ENCODE measurements around the gene ATP6V1A. TPM values are rescaled to one million over a fixed set of nuclear protein-coding genes. Genes with fewer than 3 reads are reported as not detected.

The ATP6V1A gene
- polyA plus RNA-seq, 1 of the 3 experiments (the other 2 are of a cell fraction), result 12.1 TPM

GRCh38 chr3:113721636-113722035 is 25.2 kb upstream of the ATP6V1A start:
- WGBS (ENCODE audit: low lambda C conversion rate), result 98% methylated on average over 3 of the region's 3 CpGs
- Histone ChIP-seq H3F3A (replicated peaks; ENCODE audit: insufficient read depth) (peaks cover 14% of the 10 kb centered on the region), H3K36me3 (replicated peaks in 1 of 2; ENCODE audit: control insufficient read depth in 1 of 2, insufficient read depth in 2 of 2, low read length in 1 of 2) (peaks cover 58 to 64% of the 10 kb centered on the region in 2 experiments), H2AFZ (ENCODE audit: low read depth) (no peak overlapping the region), H3K79me2 (ENCODE audit: insufficient read depth) (peaks cover 38% of the 10 kb centered on the region), H3K9me3 (no peaks in the 10 kb centered on the region), H3K27me3 (ENCODE audit: insufficient read depth) (no peaks in the 10 kb centered on the region), H3K4me3 (ENCODE audit: low read depth in 2 of 2, low read length in 1 of 2) (no peak overlapping the region), H3K4me2 (no peak overlapping the region), H4K20me1 (ENCODE audit: insufficient read depth) (no peaks in the 10 kb centered on the region), H3K9me2 (no peaks in the 10 kb centered on the region), H3K9ac (no peak overlapping the region), H3K4me1 (ENCODE audit: control insufficient read depth in 1 of 2, insufficient read depth in 2 of 2, low read depth in 1 of 2, low read length in 1 of 2) (peaks cover 0 to 5% of the 10 kb centered on the region in 2 experiments; a peak in 1 of 4 replicates), H3K27ac (ENCODE audit: low read depth in 2 of 2, low read length in 1 of 2) (no peak overlapping the region)
- CTCF ChIA-PET, result interaction anchor here (1.0 to 3.8 kb wide), 3 partner anchors 15 to 88 kb away, joined by 4 to 16 read pairs (median 10); partner anchors contain the start of gene NAA50
- TF ChIP-seq MXI1 (IDR thresholded peaks at IDR 0.05; ENCODE audit: low read depth, low read length), result no peak
- TF ChIP-seq MEF2A (IDR thresholded peaks at IDR 0.05; ENCODE audit: borderline replicate concordance, low read depth), result no peak
- no peak for TF ChIP-seq RCOR1 (IDR thresholded peaks at IDR 0.05; ENCODE audit: low read length)
- TF ChIP-seq JUND (IDR thresholded peaks at IDR 0.05), result no peak
- TF ChIP-seq FOSL2 (IDR thresholded peaks at IDR 0.05; ENCODE audit: borderline replicate concordance, low read depth), result no peak
- no peak for TF ChIP-seq EZH2phosphoT487 (IDR thresholded peaks at IDR 0.05; ENCODE audit: borderline replicate concordance, low read depth)
- no peak for TF ChIP-seq YY1 (IDR thresholded peaks at IDR 0.05; ENCODE audit: low read depth)
- no peak for TF ChIP-seq TEAD4 (IDR thresholded peaks at IDR 0.05; ENCODE audit: borderline replicate concordance, insufficient read depth)
- TF ChIP-seq CHD2 (IDR thresholded peaks at IDR 0.05; ENCODE audit: low read length, partially characterized antibody), result no peak
- TF ChIP-seq RAD21 (IDR thresholded peaks at IDR 0.05; ENCODE audit: low read length), result no peak
- TF ChIP-seq RXRA (IDR thresholded peaks at IDR 0.05; ENCODE audit: borderline replicate concordance, low read depth), result no peak
- TF ChIP-seq NFIC (IDR thresholded peaks at IDR 0.05; ENCODE audit: borderline replicate concordance), result no peak
- TF ChIP-seq TCF12 (IDR thresholded peaks at IDR 0.05), result no peak
- TF ChIP-seq, protein P1, sequence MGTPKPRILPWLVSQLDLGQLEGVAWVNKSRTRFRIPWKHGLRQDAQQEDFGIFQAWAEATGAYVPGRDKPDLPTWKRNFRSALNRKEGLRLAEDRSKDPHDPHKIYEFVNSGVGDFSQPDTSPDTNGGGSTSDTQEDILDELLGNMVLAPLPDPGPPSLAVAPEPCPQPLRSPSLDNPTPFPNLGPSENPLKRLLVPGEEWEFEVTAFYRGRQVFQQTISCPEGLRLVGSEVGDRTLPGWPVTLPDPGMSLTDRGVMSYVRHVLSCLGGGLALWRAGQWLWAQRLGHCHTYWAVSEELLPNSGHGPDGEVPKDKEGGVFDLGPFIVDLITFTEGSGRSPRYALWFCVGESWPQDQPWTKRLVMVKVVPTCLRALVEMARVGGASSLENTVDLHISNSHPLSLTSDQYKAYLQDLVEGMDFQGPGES (IDR thresholded peaks at IDR 0.05; ENCODE audit: low read depth, low read length), result no peak
- TF ChIP-seq, protein P2, sequence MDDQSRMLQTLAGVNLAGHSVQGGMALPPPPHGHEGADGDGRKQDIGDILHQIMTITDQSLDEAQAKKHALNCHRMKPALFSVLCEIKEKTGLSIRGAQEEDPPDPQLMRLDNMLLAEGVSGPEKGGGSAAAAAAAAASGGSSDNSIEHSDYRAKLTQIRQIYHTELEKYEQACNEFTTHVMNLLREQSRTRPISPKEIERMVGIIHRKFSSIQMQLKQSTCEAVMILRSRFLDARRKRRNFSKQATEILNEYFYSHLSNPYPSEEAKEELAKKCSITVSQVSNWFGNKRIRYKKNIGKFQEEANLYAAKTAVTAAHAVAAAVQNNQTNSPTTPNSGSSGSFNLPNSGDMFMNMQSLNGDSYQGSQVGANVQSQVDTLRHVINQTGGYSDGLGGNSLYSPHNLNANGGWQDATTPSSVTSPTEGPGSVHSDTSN (IDR thresholded peaks at IDR 0.05), result no peak
- no peak for TF ChIP-seq SMC3 (IDR thresholded peaks at IDR 0.05; ENCODE audit: low read depth, low read length)
- TF ChIP-seq ELF1 (IDR thresholded peaks at IDR 0.05), result no peak
- no peak for TF ChIP-seq GATA2 (CRISPR knock-in tag; IDR thresholded peaks at IDR 0.05)
- TF ChIP-seq, protein P3, sequence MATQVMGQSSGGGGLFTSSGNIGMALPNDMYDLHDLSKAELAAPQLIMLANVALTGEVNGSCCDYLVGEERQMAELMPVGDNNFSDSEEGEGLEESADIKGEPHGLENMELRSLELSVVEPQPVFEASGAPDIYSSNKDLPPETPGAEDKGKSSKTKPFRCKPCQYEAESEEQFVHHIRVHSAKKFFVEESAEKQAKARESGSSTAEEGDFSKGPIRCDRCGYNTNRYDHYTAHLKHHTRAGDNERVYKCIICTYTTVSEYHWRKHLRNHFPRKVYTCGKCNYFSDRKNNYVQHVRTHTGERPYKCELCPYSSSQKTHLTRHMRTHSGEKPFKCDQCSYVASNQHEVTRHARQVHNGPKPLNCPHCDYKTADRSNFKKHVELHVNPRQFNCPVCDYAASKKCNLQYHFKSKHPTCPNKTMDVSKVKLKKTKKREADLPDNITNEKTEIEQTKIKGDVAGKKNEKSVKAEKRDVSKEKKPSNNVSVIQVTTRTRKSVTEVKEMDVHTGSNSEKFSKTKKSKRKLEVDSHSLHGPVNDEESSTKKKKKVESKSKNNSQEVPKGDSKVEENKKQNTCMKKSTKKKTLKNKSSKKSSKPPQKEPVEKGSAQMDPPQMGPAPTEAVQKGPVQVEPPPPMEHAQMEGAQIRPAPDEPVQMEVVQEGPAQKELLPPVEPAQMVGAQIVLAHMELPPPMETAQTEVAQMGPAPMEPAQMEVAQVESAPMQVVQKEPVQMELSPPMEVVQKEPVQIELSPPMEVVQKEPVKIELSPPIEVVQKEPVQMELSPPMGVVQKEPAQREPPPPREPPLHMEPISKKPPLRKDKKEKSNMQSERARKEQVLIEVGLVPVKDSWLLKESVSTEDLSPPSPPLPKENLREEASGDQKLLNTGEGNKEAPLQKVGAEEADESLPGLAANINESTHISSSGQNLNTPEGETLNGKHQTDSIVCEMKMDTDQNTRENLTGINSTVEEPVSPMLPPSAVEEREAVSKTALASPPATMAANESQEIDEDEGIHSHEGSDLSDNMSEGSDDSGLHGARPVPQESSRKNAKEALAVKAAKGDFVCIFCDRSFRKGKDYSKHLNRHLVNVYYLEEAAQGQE (IDR thresholded peaks at IDR 0.05; ENCODE audit: low read depth, low read length), result no peak
- TF ChIP-seq SIN3A (IDR thresholded peaks at IDR 0.05; ENCODE audit: borderline replicate concordance, low read depth, low read length), result no peak
- POLR2A ChIA-PET, result no interaction called here
- no peak for DNase-seq
